ENCODE results near the gene FAM200C. TPM values are rescaled to one million over a fixed set of nuclear protein-coding genes. Genes with fewer than 3 reads are reported as not detected.

FAM200C gene
- polyA plus RNA-seq, 1 donor (not counting 4 experiments of a cell fraction or from before 2014, with no cell fraction given), result 1.7 TPM

- Histone ChIP-seq H3K27me3 (ENCODE audit: control insufficient read depth, extremely low read depth, insufficient read depth, low read length) (peaks cover 11% of the 10 kb centered on the region), H2AFZ (ENCODE audit: control insufficient read depth, low read length) (no peak overlapping the region), H3K9me1 (ENCODE audit: control insufficient read depth, extremely low read depth, insufficient read depth, low read length) (no peaks in the 10 kb centered on the region), H3K27ac (ENCODE audit: control insufficient read depth, insufficient read depth, low read length) (no peak overlapping the region), H3K79me2 (ENCODE audit: control insufficient read depth, insufficient read depth, low read length) (no peaks in the 10 kb centered on the region), H3K4me2 (ENCODE audit: control insufficient read depth, extremely low read depth, insufficient read depth, low read depth, low read length) (no peak overlapping the region), H3K4me3 (ENCODE audit: control insufficient read depth in 2 of 3, extremely low read depth in 1 of 3, insufficient read depth in 2 of 3, low read depth in 1 of 3, low read length in 3 of 3) (no peak overlapping the region), H3K9me3 (ENCODE audit: control insufficient read depth, low read depth, low read length) (no peaks in the 10 kb centered on the region), H3K36me3 (ENCODE audit: control insufficient read depth in 2 of 2, extremely low read depth in 1 of 2, insufficient read depth in 2 of 2, low read length in 2 of 2) (no peaks in the 10 kb centered on the region), H4K20me1 (ENCODE audit: control insufficient read depth, extremely low read depth, insufficient read depth, low read length) (no peaks in the 10 kb centered on the region), H3K4me1 (ENCODE audit: control insufficient read depth, extremely low read depth, insufficient read depth, low read length) (no peaks in the 10 kb centered on the region), H3K9ac (ENCODE audit: control insufficient read depth, extremely low read depth, insufficient read depth, low read length) (no peak overlapping the region)
- DNase-seq (ENCODE audit: low read depth, low spot score) (no peak), FAIRE-seq (no peak)
- dilution Hi-C loops (cut with MboI; ENCODE audit: extremely low pct_ligation_motif_present, low sequenced_read_pairs), result no loop called here
- no peak for TF ChIP-seq EZH2 (IDR thresholded peaks at IDR 0.05; ENCODE audit: low read length)
- no peak for TF ChIP-seq CTCF (optimal IDR thresholded peaks at IDR 0.05 in 1 of 3, IDR thresholded peaks at IDR 0.05 in 1 of 3, conservative IDR thresholded peaks at IDR 0.05 in 1 of 3; ENCODE audit: extremely low read depth in 1 of 3, insufficient read depth in 2 of 3, low read length in 3 of 3)
Observed at GRCh38 chr5:160377651-160378050, 22.2 kb downstream of the FAM200C start.

- Histone ChIP-seq H3K4me3 (ENCODE audit: control insufficient read depth in 2 of 3, extremely low read depth in 1 of 3, insufficient read depth in 2 of 3, low read depth in 1 of 3, low read length in 3 of 3) (no peak overlapping the region), H3K9me1 (ENCODE audit: control insufficient read depth, extremely low read depth, insufficient read depth, low read length) (no peaks in the 10 kb centered on the region), H3K27ac (ENCODE audit: control insufficient read depth, insufficient read depth, low read length) (no peak overlapping the region), H3K4me2 (ENCODE audit: control insufficient read depth, extremely low read depth, insufficient read depth, low read depth, low read length) (no peak overlapping the region), H3K9me3 (ENCODE audit: control insufficient read depth, low read depth, low read length) (no peaks in the 10 kb centered on the region), H4K20me1 (ENCODE audit: control insufficient read depth, extremely low read depth, insufficient read depth, low read length) (no peaks in the 10 kb centered on the region), H3K27me3 (ENCODE audit: control insufficient read depth, extremely low read depth, insufficient read depth, low read length) (peaks cover 11% of the 10 kb centered on the region), H3K79me2 (ENCODE audit: control insufficient read depth, insufficient read depth, low read length) (no peaks in the 10 kb centered on the region), H2AFZ (ENCODE audit: control insufficient read depth, low read length) (no peak overlapping the region), H3K36me3 (ENCODE audit: control insufficient read depth in 2 of 2, extremely low read depth in 1 of 2, insufficient read depth in 2 of 2, low read length in 2 of 2) (no peaks in the 10 kb centered on the region), H3K9ac (ENCODE audit: control insufficient read depth, extremely low read depth, insufficient read depth, low read length) (no peak overlapping the region), H3K4me1 (ENCODE audit: control insufficient read depth, extremely low read depth, insufficient read depth, low read length) (no peaks in the 10 kb centered on the region)
- DNase-seq (ENCODE audit: low read depth, low spot score) (no peak), FAIRE-seq (no peak)
- no peak for TF ChIP-seq CTCF (optimal IDR thresholded peaks at IDR 0.05 in 1 of 3, IDR thresholded peaks at IDR 0.05 in 1 of 3, conservative IDR thresholded peaks at IDR 0.05 in 1 of 3; ENCODE audit: extremely low read depth in 1 of 3, insufficient read depth in 2 of 3, low read length in 3 of 3)
- dilution Hi-C loops (cut with MboI; ENCODE audit: extremely low pct_ligation_motif_present, low sequenced_read_pairs), result no loop called here
Observed at GRCh38 chr5:160376416-160376815, 23.4 kb downstream of the FAM200C start.

Measured in keratinocyte (primary cell).